ENCODE results near the gene TEAD1. TPM values are rescaled to one million over a fixed set of nuclear protein-coding genes. Genes with fewer than 3 reads are reported as not detected.

TEAD1 gene
- total and polyA plus RNA-seq, 10 of the 15 experiments (the other 5 are each of a cell fraction or from before 2014, with no cell fraction given): 0.01 to 0.59 (median 0.04) TPM; not detected in 6

DNA sequence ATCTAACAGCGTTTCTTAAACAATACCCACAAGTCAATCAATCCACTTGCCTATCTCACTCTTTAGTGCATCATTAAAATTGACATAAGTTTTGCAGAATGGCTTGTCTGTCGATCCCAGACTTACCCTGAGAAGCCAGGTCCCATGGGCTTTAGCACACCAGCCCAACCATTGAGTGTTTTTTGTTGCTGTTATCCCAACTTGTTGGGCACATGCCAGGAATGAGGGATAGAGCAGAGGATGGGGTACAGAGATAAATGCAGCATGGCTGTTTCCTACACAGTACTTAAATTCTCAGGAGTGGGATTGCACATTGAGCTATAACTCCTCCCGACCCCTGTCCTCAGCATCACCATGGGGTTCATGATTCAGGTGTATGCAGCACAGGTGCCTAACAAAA is 270.7 kb downstream of the TEAD1 start:
- ChIA-PET RAD21 (ENCODE audit: unreplicated experiment) (no interaction called here), POLR2A (interaction anchor here (0.6 kb wide), 1 partner anchor 1660 kb away, joined by 3 read pairs; no protein-coding TSS in a partner anchor), CTCF (no interaction called here), SMC1A (ENCODE audit: uncharacterized antibody, unreplicated experiment) (no interaction called here)
- Histone ChIP-seq H3K36me3 (ENCODE audit: control insufficient read depth in 2 of 2, insufficient read depth in 2 of 2, low read length in 1 of 2) (no peaks in the 10 kb centered on the region), H3K9me3 (replicated peaks; ENCODE audit: control insufficient read depth, insufficient read depth, low read length) (no peaks in the 10 kb centered on the region), H3K9ac (ENCODE audit: control insufficient read depth, insufficient read depth, low read length) (no peak overlapping the region), H3K4me2 (ENCODE audit: control insufficient read depth, insufficient read depth) (no peak overlapping the region), H3K27ac (ENCODE audit: control insufficient read depth, insufficient read depth) (no peak overlapping the region), H4K20me1 (ENCODE audit: control insufficient read depth, insufficient read depth) (no peaks in the 10 kb centered on the region), H3K79me2 (ENCODE audit: control insufficient read depth, insufficient read depth, low read length) (no peaks in the 10 kb centered on the region), H3K27me3 (replicated peaks in 1 of 2; ENCODE audit: control insufficient read depth in 2 of 2, insufficient read depth in 2 of 2, low read length in 1 of 2) (no peaks in the 10 kb centered on the region), H2AFZ (ENCODE audit: control insufficient read depth, low read depth, low read length) (no peak overlapping the region), H3K4me1 (ENCODE audit: control insufficient read depth, insufficient read depth, low read length) (no peaks in the 10 kb centered on the region), H3K4me3 (no peak overlapping the region)
- no TSS peak for BruUV-seq (replicated peaks)
- no peak for DNase-seq (ENCODE audit: low read depth, low spot score)
- in situ Hi-C loops (cut with MboI): no loop called here
- TF ChIP-seq NRF1 (conservative IDR thresholded peaks at IDR 0.05; ENCODE audit: low read depth, low read length) (no peak), YBX1 (IDR thresholded peaks at IDR 0.05) (no peak), BMI1 (IDR thresholded peaks at IDR 0.05; ENCODE audit: borderline replicate concordance) (no peak), TCF3 (IDR thresholded peaks at IDR 0.05; ENCODE audit: borderline replicate concordance, insufficient read depth, low read depth, low read length) (no peak), SIX5 (IDR thresholded peaks at IDR 0.05; ENCODE audit: low read depth, low read length, severe bottlenecking) (no peak), NFYB (IDR thresholded peaks at IDR 0.05; ENCODE audit: insufficient read depth, low read depth, low read length) (no peak)
- ATAC-seq: no peak
- WGBS (ENCODE audit: insufficient coverage, insufficient replicate concordance, low lambda C conversion rate, missing lambda C conversion rate): 28% methylated on average over 3 of the region's 3 CpGs
- no peak for FAIRE-seq
- intact Hi-C loops (cut with micrococcal nuclease; ENCODE audit: unreplicated experiment): no loop called here

DNA sequence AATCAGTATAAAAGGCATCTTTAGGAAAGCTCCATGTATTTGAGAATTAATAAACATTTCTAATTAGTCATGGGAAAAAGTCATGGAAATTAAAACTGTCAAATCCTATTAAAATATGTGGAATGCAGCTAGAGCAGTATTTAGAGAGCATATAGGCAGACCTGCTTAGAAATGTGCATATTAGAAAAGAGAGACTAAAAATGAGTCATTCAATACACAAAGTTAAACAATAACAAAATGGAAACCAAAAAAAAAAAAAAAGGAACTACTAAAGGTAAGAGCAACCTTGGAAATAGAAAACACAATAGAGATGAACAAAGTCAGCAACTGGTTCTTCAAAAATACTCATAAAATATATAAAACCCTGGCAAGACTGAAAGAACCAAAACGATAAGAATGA is 275.2 kb downstream of the TEAD1 start:
- no peak overlapping the region for H3K9ac ChIP-seq (ENCODE audit: control insufficient read depth, insufficient read depth, low read length)
- BruUV-seq (replicated peaks): no TSS peak
- no peak overlapping the region for H2AFZ ChIP-seq (ENCODE audit: control insufficient read depth, low read depth, low read length)
- no peak for FAIRE-seq
- H3K79me2 ChIP-seq (ENCODE audit: control insufficient read depth, insufficient read depth, low read length): no peaks in the 10 kb centered on the region
- SMC1A ChIA-PET (ENCODE audit: uncharacterized antibody, unreplicated experiment): interaction anchor here (0.5 kb wide), 1 partner anchor 557 kb away, joined by 3 read pairs; no protein-coding TSS in a partner anchor
- no peaks in the 10 kb centered on the region for H3K9me3 ChIP-seq (replicated peaks; ENCODE audit: control insufficient read depth, insufficient read depth, low read length)
- CTCF ChIA-PET: interaction anchor here (0.6 to 1.7 kb wide), 3 partner anchors 14 to 618 kb away, joined by 3 read pairs; no protein-coding TSS in a partner anchor
- WGBS (ENCODE audit: insufficient coverage, insufficient replicate concordance, low lambda C conversion rate, missing lambda C conversion rate): 13% methylated on average over 1 of the region's 1 CpG
- in situ Hi-C loops (cut with MboI) (no loop called here), intact Hi-C loops (cut with micrococcal nuclease; ENCODE audit: unreplicated experiment) (no loop called here)
- no peak overlapping the region for H3K4me3 ChIP-seq
- RAD21 ChIA-PET (ENCODE audit: unreplicated experiment): no interaction called here
- H3K36me3 ChIP-seq (ENCODE audit: control insufficient read depth in 2 of 2, insufficient read depth in 2 of 2, low read length in 1 of 2): no peaks in the 10 kb centered on the region
- no peaks in the 10 kb centered on the region for H4K20me1 ChIP-seq (ENCODE audit: control insufficient read depth, insufficient read depth)
- H3K27ac ChIP-seq (ENCODE audit: control insufficient read depth, insufficient read depth): no peak overlapping the region
- no peaks in the 10 kb centered on the region for H3K4me1 ChIP-seq (ENCODE audit: control insufficient read depth, insufficient read depth, low read length)
- no peak overlapping the region for H3K4me2 ChIP-seq (ENCODE audit: control insufficient read depth, insufficient read depth)
- no peaks in the 10 kb centered on the region for H3K27me3 ChIP-seq (replicated peaks in 1 of 2; ENCODE audit: control insufficient read depth in 2 of 2, insufficient read depth in 2 of 2, low read length in 1 of 2)
- DNase-seq (ENCODE audit: low read depth, low spot score): no peak
- POLR2A ChIA-PET: no interaction called here
- peak; percentile 34; the same call in 2 of the 3 replicates for ATAC-seq
- TF ChIP-seq ZZZ3 (IDR thresholded peaks at IDR 0.05; ENCODE audit: control insufficient read depth, insufficient read length, low read depth) (no peak), MEF2B (IDR thresholded peaks at IDR 0.05; ENCODE audit: partially characterized antibody, poor library complexity, severe bottlenecking) (no peak), EZH2 (IDR thresholded peaks at IDR 0.05; ENCODE audit: borderline replicate concordance, control insufficient read depth, low read depth, low read length) (no peak), FOS (IDR thresholded peaks at IDR 0.05; ENCODE audit: borderline replicate concordance, extremely low read depth, insufficient read length) (no peak)
- TF ChIP-seq, protein P1, sequence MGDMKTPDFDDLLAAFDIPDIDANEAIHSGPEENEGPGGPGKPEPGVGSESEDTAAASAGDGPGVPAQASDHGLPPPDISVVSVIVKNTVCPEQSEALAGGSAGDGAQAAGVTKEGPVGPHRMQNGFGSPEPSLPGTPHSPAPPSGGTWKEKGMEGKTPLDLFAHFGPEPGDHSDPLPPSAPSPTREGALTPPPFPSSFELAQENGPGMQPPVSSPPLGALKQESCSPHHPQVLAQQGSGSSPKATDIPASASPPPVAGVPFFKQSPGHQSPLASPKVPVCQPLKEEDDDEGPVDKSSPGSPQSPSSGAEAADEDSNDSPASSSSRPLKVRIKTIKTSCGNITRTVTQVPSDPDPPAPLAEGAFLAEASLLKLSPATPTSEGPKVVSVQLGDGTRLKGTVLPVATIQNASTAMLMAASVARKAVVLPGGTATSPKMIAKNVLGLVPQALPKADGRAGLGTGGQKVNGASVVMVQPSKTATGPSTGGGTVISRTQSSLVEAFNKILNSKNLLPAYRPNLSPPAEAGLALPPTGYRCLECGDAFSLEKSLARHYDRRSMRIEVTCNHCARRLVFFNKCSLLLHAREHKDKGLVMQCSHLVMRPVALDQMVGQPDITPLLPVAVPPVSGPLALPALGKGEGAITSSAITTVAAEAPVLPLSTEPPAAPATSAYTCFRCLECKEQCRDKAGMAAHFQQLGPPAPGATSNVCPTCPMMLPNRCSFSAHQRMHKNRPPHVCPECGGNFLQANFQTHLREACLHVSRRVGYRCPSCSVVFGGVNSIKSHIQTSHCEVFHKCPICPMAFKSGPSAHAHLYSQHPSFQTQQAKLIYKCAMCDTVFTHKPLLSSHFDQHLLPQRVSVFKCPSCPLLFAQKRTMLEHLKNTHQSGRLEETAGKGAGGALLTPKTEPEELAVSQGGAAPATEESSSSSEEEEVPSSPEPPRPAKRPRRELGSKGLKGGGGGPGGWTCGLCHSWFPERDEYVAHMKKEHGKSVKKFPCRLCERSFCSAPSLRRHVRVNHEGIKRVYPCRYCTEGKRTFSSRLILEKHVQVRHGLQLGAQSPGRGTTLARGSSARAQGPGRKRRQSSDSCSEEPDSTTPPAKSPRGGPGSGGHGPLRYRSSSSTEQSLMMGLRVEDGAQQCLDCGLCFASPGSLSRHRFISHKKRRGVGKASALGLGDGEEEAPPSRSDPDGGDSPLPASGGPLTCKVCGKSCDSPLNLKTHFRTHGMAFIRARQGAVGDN (IDR thresholded peaks at IDR 0.05): no peak
- TF ChIP-seq, protein P2, sequence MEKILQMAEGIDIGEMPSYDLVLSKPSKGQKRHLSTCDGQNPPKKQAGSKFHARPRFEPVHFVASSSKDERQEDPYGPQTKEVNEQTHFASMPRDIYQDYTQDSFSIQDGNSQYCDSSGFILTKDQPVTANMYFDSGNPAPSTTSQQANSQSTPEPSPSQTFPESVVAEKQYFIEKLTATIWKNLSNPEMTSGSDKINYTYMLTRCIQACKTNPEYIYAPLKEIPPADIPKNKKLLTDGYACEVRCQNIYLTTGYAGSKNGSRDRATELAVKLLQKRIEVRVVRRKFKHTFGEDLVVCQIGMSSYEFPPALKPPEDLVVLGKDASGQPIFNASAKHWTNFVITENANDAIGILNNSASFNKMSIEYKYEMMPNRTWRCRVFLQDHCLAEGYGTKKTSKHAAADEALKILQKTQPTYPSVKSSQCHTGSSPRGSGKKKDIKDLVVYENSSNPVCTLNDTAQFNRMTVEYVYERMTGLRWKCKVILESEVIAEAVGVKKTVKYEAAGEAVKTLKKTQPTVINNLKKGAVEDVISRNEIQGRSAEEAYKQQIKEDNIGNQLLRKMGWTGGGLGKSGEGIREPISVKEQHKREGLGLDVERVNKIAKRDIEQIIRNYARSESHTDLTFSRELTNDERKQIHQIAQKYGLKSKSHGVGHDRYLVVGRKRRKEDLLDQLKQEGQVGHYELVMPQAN (conservative IDR thresholded peaks at IDR 0.05): no peak
